Chondrocyte (in vitro differentiated cells): Measurements from ENCODE around the gene TTC1. TPM values are rescaled to one million over a fixed set of nuclear protein-coding genes. Genes with fewer than 3 reads are reported as not detected.

Experiments
- DNase-seq: peaks from one replicate; pipeline ENCODE4 v3.0.0; 2021; ENCODE audit warnings: mixed read lengths, low spot score
- H3K27ac Mint-ChIP-seq: one replicate; pipeline ENCODE4 v1.8.0; 2021; ENCODE audit warnings: mild to moderate bottlenecking, moderate library complexity, mixed read lengths; ENCODE audit not compliant: unreplicated experiment
- H3K27me3 Mint-ChIP-seq: 2 replicates; pipeline ENCODE4 v1.8.0; 2021; ENCODE audit warnings: low read depth, mixed read lengths
- H3K36me3 Mint-ChIP-seq: 2 replicates; pipeline ENCODE4 v1.8.0; 2021; ENCODE audit warnings: low read depth, mixed read lengths
- H3K4me1 Mint-ChIP-seq: 2 replicates; pipeline ENCODE4 v1.8.0; 2021; ENCODE audit warnings: low read depth, mild to moderate bottlenecking, mixed read lengths
- H3K4me3 Mint-ChIP-seq: one replicate; pipeline ENCODE4 v1.8.0; 2021; ENCODE audit warnings: mild to moderate bottlenecking, moderate library complexity, mixed read lengths; ENCODE audit not compliant: unreplicated experiment
- H3K9me3 Mint-ChIP-seq: 2 replicates; pipeline ENCODE4 v1.8.0; 2021; ENCODE audit warnings: low read depth, mixed read lengths
- CTCF ChIP-seq: fragments of 200-600 bp; sonication (generic); IDR thresholded peaks from 2 replicates; pipeline ENCODE4 v1.5.0; 2021; ENCODE audit warnings: antibody characterized with exemption, mild to moderate bottlenecking, moderate library complexity
- long read RNA-seq: library from polyadenylated mRNA; stranded (forward); transcript quantifications from one replicate; pipeline ENCODE4 v2.0.0, GENCODE V29; 2021
- total RNA-seq: library from RNA; stranded (reverse); gene quantifications from 3 replicates; pipeline ENCODE4 v1.2.1, GENCODE V29; 2021

Gene TTC1
- 41.1 to 47.8 TPM (median 42.0 TPM) in 3 replicates for total RNA-seq
- long read RNA-seq, transcript TTC1-201 (8 exons, 1,467 nt), result major isoform, 46 of 57 reads
- long read RNA-seq, transcript TTC1-205 (8 exons, 1,432 nt), result minor isoform, 6 of 57 reads
- long read RNA-seq, partial matches to known transcripts, result 4 of 57 reads
- long read RNA-seq, other reads (novel, unspliced or antisense), result 1 of 57 reads

- DNase-seq, result no peak
- peak within 1 kb of the TSS; percentile 96 for H3K4me3 Mint-ChIP-seq
- TF ChIP-seq CTCF, result no peak
- H3K9me3 Mint-ChIP-seq, result no peaks in the 10 kb centered on the region
- no peaks in the 10 kb centered on the region for H3K27me3 Mint-ChIP-seq
- peak within 1 kb of the TSS; percentile 100 for H3K27ac Mint-ChIP-seq
- peaks cover 6% of the 10 kb centered on the region for H3K36me3 Mint-ChIP-seq
- H3K4me1 Mint-ChIP-seq, result peaks cover 27% of the 10 kb centered on the region
Observed at GRCh38 chr5:160008877-160009590, at the start of gene TTC1. TSS of gene TTC1 (plus strand) at chr5:160009139. CDS start at chr5:160010529, 1,390 bp downstream.

GRCh38 chr5:159961176-159962160, 47.5 kb upstream of the TTC1 start:
- no peak for DNase-seq
- no peak overlapping the region for H3K27ac Mint-ChIP-seq
- H3K27me3 Mint-ChIP-seq, result no peaks in the 10 kb centered on the region
- peaks cover 3% of the 10 kb centered on the region for H3K4me1 Mint-ChIP-seq
- peaks cover 2% of the 10 kb centered on the region for H3K36me3 Mint-ChIP-seq
- no peak for TF ChIP-seq CTCF
- H3K9me3 Mint-ChIP-seq, result no peaks in the 10 kb centered on the region
- no peak overlapping the region for H3K4me3 Mint-ChIP-seq

GRCh38 chr5:159962214-159962613, 46.7 kb upstream of the TTC1 start:
- H3K9me3 Mint-ChIP-seq, result no peaks in the 10 kb centered on the region
- peaks cover 2% of the 10 kb centered on the region for H3K36me3 Mint-ChIP-seq
- no peak for TF ChIP-seq CTCF
- H3K27me3 Mint-ChIP-seq, result no peaks in the 10 kb centered on the region
- H3K4me3 Mint-ChIP-seq, result no peak overlapping the region
- peaks cover 6% of the 10 kb centered on the region for H3K4me1 Mint-ChIP-seq
- H3K27ac Mint-ChIP-seq, result no peak overlapping the region
- DNase-seq, result no peak

- Mint-ChIP-seq H3K27ac (no peak overlapping the region), H3K4me3 (no peak overlapping the region)
Observed at GRCh38 chr5:159963935-159964334, 45.0 kb upstream of the TTC1 start.

More at GRCh38 chr5:159963935-159964334, 45.0 kb upstream of the TTC1 start:
- H3K27me3 Mint-ChIP-seq, result no peaks in the 10 kb centered on the region
- no peak for DNase-seq
- H3K36me3 Mint-ChIP-seq, result no peaks in the 10 kb centered on the region
- no peak for TF ChIP-seq CTCF
- no peaks in the 10 kb centered on the region for H3K9me3 Mint-ChIP-seq
- H3K4me1 Mint-ChIP-seq, result peaks cover 6% of the 10 kb centered on the region
